ENCODE results near the gene KCTD11.

KCTD11 gene

DNA sequence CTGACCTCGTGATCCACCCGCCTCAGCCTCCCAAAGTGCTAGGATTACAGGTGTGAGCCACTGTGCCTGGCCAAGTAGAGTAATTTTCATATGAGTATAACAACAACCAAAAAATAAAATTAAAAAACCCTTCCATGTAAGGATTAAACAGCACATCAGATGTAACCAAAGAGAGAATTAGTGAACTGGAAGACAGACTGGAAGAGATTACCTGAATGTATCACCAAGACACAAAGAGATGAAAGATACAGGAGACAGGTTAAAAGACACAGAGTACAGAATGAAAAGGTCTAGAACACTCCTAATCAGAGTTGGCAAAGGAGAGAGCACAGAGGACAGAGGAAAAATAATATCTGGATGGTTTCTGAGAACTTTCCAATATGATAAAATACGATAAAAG is 27.2 kb downstream of the KCTD11 start:
- TF ChIP-seq, protein P1, sequence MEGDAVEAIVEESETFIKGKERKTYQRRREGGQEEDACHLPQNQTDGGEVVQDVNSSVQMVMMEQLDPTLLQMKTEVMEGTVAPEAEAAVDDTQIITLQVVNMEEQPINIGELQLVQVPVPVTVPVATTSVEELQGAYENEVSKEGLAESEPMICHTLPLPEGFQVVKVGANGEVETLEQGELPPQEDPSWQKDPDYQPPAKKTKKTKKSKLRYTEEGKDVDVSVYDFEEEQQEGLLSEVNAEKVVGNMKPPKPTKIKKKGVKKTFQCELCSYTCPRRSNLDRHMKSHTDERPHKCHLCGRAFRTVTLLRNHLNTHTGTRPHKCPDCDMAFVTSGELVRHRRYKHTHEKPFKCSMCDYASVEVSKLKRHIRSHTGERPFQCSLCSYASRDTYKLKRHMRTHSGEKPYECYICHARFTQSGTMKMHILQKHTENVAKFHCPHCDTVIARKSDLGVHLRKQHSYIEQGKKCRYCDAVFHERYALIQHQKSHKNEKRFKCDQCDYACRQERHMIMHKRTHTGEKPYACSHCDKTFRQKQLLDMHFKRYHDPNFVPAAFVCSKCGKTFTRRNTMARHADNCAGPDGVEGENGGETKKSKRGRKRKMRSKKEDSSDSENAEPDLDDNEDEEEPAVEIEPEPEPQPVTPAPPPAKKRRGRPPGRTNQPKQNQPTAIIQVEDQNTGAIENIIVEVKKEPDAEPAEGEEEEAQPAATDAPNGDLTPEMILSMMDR (conservative IDR thresholded peaks at IDR 0.05): no peak

DNA sequence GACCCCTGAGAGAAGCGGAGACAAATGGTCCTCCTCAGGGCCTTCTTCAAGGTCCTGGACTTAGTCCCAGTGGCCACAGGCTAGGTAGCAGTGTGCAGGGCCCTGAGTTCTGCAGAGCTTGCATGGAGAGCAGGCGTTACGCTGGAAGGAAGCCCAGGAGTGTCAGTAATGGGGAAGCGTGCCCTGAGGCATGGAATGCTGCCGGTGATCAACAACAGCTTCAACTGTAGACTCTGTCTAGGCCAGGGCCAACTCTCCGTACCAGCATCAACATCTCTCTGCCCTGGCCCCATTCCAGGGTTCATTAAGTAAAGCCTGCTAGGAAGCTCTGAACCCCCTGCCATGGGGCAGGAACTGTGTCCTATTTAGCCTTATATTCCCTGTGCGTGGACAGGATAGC is 28.4 kb downstream of the KCTD11 start:
- TF ChIP-seq, protein P1 (conservative IDR thresholded peaks at IDR 0.05): no peak
- peak overlapping the region; percentile 75 for H3K27ac ChIP-seq

More for the DNA sequence above, 27.2 kb downstream of the KCTD11 start:
- H3K27ac ChIP-seq: no peak overlapping the region; the same call in 1 of the 2 replicates

DNA sequence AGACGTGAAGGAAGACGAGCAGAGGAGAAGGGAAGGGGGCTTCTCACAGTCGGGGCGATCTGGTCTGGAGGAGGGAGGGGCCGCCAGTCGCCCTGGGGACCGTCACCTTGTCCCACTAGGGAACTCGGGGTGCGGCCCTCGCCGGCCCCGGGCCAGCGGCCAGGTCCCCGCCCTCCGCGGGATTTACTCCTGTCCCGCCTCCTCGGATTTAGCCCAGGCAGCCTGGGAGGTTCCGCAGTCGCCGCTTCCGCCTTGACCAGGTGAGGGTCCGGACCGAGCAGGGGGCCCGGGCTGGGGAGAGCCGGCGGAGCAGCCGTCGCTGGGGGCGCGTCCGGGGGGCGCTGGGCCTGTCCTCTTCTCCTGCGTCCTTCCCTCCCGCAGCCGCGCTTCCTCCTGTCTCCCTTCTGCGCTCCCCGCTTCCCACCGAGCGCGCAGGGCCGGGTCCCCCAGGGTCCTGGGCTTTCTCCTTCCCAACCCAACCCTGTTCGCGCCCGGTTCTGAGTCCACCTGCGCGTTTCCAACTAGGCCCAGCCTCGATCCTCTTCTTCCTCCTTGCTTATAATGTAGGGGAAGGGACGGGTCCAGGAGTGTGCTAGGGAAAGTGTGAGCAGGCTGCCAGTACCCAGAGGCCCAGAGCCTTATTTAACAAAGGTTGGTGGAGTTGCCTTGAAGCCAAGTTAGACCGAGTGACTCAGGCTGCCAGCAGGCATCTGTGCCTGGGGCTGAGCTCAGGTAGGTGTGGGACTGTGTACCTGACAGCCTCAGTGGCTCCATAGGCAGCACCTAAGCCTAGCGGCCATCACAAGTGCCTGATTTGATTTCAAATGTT is 29.1 kb downstream of the KCTD11 start, which contains the start of gene TNK1:
TNK1 (plus strand) TSS at position 235 of the 829 bp plus-strand sequence. CDS start 1,838 bp downstream, outside the sequence.
- peak within 1 kb of the TSS; percentile 75 for H3K27ac ChIP-seq
- TF ChIP-seq, protein P1 (conservative IDR thresholded peaks at IDR 0.05): no peak

DNA sequence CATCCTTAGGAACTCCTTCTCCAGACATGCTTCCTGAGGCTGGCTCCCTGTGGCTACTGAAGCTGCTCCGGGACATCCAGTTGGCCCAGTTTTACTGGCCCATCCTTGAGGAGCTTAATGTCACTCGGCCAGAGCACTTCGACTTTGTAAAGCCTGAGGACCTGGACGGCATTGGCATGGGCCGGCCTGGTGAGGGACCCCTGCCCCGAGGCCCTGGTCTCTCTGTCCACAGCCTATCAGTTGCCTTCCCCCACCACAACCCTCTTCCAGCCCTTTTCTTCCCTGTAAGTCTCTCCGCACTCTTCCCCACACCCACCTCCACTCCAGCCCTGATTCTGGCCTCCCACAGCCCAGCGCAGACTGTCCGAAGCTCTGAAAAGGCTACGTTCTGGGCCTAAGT is 30.9 kb downstream of the KCTD11 start:
- TF ChIP-seq, protein P1 (conservative IDR thresholded peaks at IDR 0.05): no peak

DNA sequence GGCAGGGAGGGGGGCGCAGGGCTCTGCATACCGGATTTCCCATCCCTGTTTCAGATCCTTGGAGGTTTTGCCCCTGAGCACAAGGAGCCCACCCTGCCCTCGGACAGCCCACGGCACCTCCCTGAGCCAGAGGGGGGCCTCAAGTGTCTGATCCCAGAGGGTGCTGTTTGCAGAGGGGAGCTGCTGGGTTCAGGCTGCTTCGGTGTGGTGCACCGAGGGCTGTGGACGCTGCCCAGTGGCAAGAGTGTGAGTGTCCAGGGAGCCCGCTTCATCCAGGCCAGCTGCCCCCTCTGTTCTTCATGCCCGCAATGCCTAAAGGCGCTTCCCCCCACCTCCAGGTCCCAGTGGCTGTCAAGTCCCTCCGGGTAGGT is 31.4 kb downstream of the KCTD11 start:
- H3K27ac ChIP-seq: no peak overlapping the region
- TF ChIP-seq, protein P1 (conservative IDR thresholded peaks at IDR 0.05): no peak

More for the DNA sequence above, 30.9 kb downstream of the KCTD11 start:
- H3K27ac ChIP-seq: no peak overlapping the region

DNA sequence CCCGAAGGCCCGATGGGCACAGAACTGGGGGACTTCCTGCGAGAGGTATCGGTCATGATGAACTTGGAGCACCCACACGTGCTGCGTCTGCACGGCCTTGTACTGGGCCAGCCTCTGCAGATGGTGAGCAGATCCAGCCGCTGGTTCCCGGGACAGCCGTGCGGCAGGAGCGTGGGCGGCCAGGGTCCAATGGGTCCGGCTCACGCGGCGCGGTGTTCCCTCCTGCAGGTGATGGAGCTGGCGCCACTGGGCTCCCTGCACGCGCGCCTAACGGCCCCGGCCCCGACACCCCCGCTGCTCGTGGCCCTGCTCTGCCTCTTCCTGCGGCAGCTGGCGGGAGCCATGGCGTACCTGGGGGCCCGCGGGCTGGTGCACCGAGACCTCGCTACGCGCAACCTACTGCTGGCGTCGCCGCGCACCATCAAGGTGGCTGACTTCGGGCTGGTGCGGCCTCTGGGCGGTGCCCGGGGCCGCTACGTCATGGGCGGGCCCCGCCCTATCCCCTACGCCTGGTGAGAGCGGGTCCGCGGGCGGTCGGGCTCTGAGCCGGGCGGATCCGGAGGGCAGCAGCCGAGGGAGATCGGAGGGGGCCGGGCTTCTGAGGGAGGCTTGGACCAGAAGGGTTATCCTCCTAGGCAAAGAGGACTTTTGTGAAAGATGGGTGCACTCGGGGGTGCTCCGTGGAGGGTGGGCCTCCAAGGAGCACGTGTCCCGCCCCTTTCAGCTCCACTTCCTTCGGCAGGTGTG is 32.0 kb downstream of the KCTD11 start:
- TF ChIP-seq, protein P1 (conservative IDR thresholded peaks at IDR 0.05): no peak
- no peak overlapping the region for H3K27ac ChIP-seq

DNA sequence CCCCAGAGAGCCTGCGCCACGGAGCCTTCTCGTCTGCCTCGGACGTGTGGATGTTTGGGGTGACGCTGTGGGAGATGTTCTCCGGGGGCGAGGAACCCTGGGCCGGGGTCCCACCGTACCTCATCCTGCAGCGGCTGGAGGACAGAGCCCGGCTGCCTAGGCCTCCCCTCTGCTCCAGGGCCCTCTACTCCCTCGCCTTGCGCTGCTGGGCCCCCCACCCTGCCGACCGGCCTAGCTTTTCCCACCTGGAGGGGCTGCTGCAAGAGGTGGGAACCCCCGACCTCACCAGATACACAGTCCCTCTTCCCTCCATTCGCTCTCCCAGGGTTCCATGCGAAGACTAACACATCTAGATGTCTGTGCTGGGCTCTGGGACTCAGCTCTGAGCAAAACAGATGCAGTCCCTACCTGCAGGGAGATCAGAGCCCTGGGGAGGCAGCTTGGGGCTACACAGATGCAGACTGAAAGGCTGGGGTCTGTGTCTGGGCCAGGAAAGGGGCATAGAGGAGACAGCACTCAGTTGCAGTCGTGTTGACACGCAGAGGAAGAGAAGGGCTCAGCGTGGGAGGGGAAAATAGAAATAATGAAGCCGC is 32.6 kb downstream of the KCTD11 start:
- H3K27ac ChIP-seq: no peak overlapping the region
- TF ChIP-seq, protein P1 (conservative IDR thresholded peaks at IDR 0.05): no peak
